Thyroid gland (tissue), 4 donors: ENCODE results near the gene AFF3.

Experiments used
- POLR2A ChIP-seq, 2 donors: fragments of 450-650 bp; IDR thresholded peaks; one replicate each; pipeline ENCODE4 v1.6.1; 2017; ENCODE audit warnings: antibody characterized with exemption in 2 of 2, mild to moderate bottlenecking in 2 of 2, moderate library complexity in 1 of 2
- TF ChIP-seq, protein P1 (sequence below), 6 experiments: fragments of 200-600 bp in 3 of 6; fragments of 450-650 bp in 3 of 6; sonication (generic) in 3 of 6; IDR thresholded peaks; one replicate each; pipeline ENCODE4 v1.5.1; 2016 to 2019; ENCODE audit warnings: antibody characterized with exemption in 6 of 6, mild to moderate bottlenecking in 2 of 6, inconsistent platforms in 1 of 6, moderate library complexity in 1 of 6

DNA sequence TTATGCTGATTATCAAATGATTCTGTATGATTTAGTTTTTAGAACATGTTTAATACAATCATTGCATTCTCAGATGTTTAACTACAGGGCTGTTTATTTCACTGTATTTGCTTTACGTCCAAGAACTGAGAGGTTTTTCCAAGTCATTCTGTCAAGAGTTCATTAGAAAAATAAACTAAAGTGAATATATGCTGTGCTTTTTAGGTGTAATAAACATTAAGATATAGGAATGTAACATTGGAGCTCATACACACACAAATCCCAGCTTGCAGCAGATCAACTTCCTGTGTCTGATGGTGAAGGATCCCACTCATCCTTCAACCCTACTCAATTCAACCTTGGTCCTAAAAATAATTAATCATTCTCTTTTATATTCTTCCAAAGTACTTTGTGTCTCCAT lies 285.0 kb downstream of the AFF3 start:
- TF ChIP-seq, protein P1, sequence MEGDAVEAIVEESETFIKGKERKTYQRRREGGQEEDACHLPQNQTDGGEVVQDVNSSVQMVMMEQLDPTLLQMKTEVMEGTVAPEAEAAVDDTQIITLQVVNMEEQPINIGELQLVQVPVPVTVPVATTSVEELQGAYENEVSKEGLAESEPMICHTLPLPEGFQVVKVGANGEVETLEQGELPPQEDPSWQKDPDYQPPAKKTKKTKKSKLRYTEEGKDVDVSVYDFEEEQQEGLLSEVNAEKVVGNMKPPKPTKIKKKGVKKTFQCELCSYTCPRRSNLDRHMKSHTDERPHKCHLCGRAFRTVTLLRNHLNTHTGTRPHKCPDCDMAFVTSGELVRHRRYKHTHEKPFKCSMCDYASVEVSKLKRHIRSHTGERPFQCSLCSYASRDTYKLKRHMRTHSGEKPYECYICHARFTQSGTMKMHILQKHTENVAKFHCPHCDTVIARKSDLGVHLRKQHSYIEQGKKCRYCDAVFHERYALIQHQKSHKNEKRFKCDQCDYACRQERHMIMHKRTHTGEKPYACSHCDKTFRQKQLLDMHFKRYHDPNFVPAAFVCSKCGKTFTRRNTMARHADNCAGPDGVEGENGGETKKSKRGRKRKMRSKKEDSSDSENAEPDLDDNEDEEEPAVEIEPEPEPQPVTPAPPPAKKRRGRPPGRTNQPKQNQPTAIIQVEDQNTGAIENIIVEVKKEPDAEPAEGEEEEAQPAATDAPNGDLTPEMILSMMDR (IDR thresholded peaks at IDR 0.05): no peak
- TF ChIP-seq POLR2A (IDR thresholded peaks at IDR 0.05): no peak
